H9 (cell line): ENCODE measurements around the gene RRAGD. TPM values are rescaled to one million over a fixed set of nuclear protein-coding genes. Genes with fewer than 3 reads are reported as not detected.

Experiments used
- DNase-seq: peaks from one replicate; pipeline ENCODE4 v3.0.0-alpha.2; 2017
- H2AFZ ChIP-seq: one replicate; pipeline ENCODE4 v1.6.1; 2013; ENCODE audit warnings: mild to moderate bottlenecking, low read length, control low read depth, moderate library complexity
- H2AK5ac ChIP-seq: 2 replicates; pipeline ENCODE4 v1.6.1; 2013; ENCODE audit warnings: low read length, control low read depth, mixed read lengths; ENCODE audit not compliant: insufficient read length
- H2BK120ac ChIP-seq: one replicate; pipeline ENCODE4 v1.6.1; 2013; ENCODE audit warnings: low read depth, mild to moderate bottlenecking, low read length, control low read depth, inconsistent platforms; ENCODE audit not compliant: poor library complexity, severe bottlenecking
- H2BK12ac ChIP-seq: 2 replicates; pipeline ENCODE4 v1.6.1; 2013; ENCODE audit warnings: low read length, control low read depth, mixed read lengths, low read depth; ENCODE audit not compliant: insufficient read length
- H2BK15ac ChIP-seq: 2 replicates; pipeline ENCODE4 v1.6.1; 2013; ENCODE audit warnings: low read depth, low read length, control low read depth
- H2BK20ac ChIP-seq: one replicate; pipeline ENCODE4 v1.6.1; 2013; ENCODE audit warnings: low read depth, mild to moderate bottlenecking, low read length, control low read depth, inconsistent platforms; ENCODE audit not compliant: poor library complexity, severe bottlenecking
- H2BK5ac ChIP-seq: 2 replicates; pipeline ENCODE4 v1.6.1; 2013; ENCODE audit warnings: low read length, control low read depth, mixed read lengths; ENCODE audit not compliant: insufficient read length
- H3K14ac ChIP-seq: 2 replicates; pipeline ENCODE4 v1.6.1; 2013; ENCODE audit warnings: low read length, control low read depth; ENCODE audit not compliant: insufficient read depth
- H3K18ac ChIP-seq: 2 replicates; pipeline ENCODE4 v1.6.1; 2013; ENCODE audit warnings: low read depth, mild to moderate bottlenecking, mixed read lengths, low read length, control low read depth; ENCODE audit not compliant: insufficient read length
- H3K23ac ChIP-seq: 2 replicates; pipeline ENCODE4 v1.6.1; 2013; ENCODE audit warnings: low read length, control low read depth, mixed read lengths, low read depth; ENCODE audit not compliant: insufficient read length
- H3K23me2 ChIP-seq: 2 replicates; pipeline ENCODE4 v1.6.1; 2013; ENCODE audit warnings: low read depth, mild to moderate bottlenecking, mixed read lengths, low read length, control low read depth; ENCODE audit not compliant: insufficient read length, poor library complexity, severe bottlenecking
- H3K27ac ChIP-seq: 2 replicates; pipeline ENCODE4 v1.5.1; 2013; ENCODE audit warnings: low read length, control low read depth, mixed read lengths, low read depth; ENCODE audit not compliant: insufficient read length
- H3K27me3 ChIP-seq: 2 replicates; pipeline ENCODE4 v1.6.1; 2013; ENCODE audit warnings: low read length, control low read depth, inconsistent platforms; ENCODE audit not compliant: insufficient read depth
- H3K4ac ChIP-seq: 2 replicates; pipeline ENCODE4 v1.6.1; 2013; ENCODE audit warnings: low read depth, mild to moderate bottlenecking, control low read depth, inconsistent platforms, low read length, moderate library complexity
- H3K4me1 ChIP-seq: 2 replicates; pipeline ENCODE4 v1.6.1; 2013; ENCODE audit warnings: low read length, control low read depth, inconsistent platforms; ENCODE audit not compliant: insufficient read depth
- H3K4me2 ChIP-seq: 2 replicates; pipeline ENCODE4 v1.6.1; 2013; ENCODE audit warnings: low read length, control low read depth, mixed read lengths; ENCODE audit not compliant: insufficient read length, insufficient read depth
- H3K56ac ChIP-seq: 2 replicates; pipeline ENCODE4 v1.6.1; 2013; ENCODE audit warnings: low read depth, mild to moderate bottlenecking, mixed read lengths, low read length, control low read depth; ENCODE audit not compliant: insufficient read length
- H3K79me1 ChIP-seq: 2 replicates; pipeline ENCODE4 v1.6.1; 2013; ENCODE audit warnings: low read depth, mild to moderate bottlenecking, moderate library complexity, low read length, control low read depth, inconsistent platforms; ENCODE audit not compliant: insufficient read depth, poor library complexity, severe bottlenecking
- H3K79me2 ChIP-seq: 2 replicates; pipeline ENCODE4 v1.6.1; 2013; ENCODE audit warnings: low read length, control low read depth, inconsistent platforms; ENCODE audit not compliant: insufficient read depth
- H3K9ac ChIP-seq: 2 replicates; pipeline ENCODE4 v1.6.1; 2013; ENCODE audit warnings: low read length, control low read depth, mixed read lengths; ENCODE audit not compliant: insufficient read length; ENCODE audit errors: extremely low read depth
- H3K9me3 ChIP-seq: one replicate; pipeline ENCODE4 v1.6.1; 2013; ENCODE audit warnings: low read depth, low read length, inconsistent platforms; ENCODE audit not compliant: control insufficient read depth
- H3T11ph ChIP-seq: one replicate; pipeline ENCODE4 v1.6.1; 2013; ENCODE audit warnings: mild to moderate bottlenecking, low read length, control low read depth, inconsistent platforms
- H4K20me1 ChIP-seq: one replicate; pipeline ENCODE4 v1.6.1; 2013; ENCODE audit not compliant: control insufficient read depth, insufficient read length, insufficient read depth
- H4K5ac ChIP-seq: 2 replicates; pipeline ENCODE4 v1.6.1; 2013; ENCODE audit warnings: low read depth, mild to moderate bottlenecking, mixed read lengths, low read length, control low read depth; ENCODE audit not compliant: insufficient read length
- H4K8ac ChIP-seq: replicated peaks from 2 replicates; pipeline ENCODE4 v1.6.1; 2013; ENCODE audit warnings: low read length, control low read depth, mixed read lengths, low read depth; ENCODE audit not compliant: insufficient read length
- H4K91ac ChIP-seq: 2 replicates; pipeline ENCODE4 v1.6.1; 2013; ENCODE audit warnings: low read depth, mild to moderate bottlenecking, moderate library complexity, mixed read lengths, low read length, control low read depth; ENCODE audit not compliant: insufficient read length
- H3K27ac Mint-ChIP-seq, 3 experiments: 2 replicates in 2 of 3; 3 replicates in 1 of 3; pipeline ENCODE4 v1.8.0; 2020 to 2021; ENCODE audit warnings: mixed read lengths in 3 of 3, mild to moderate bottlenecking in 1 of 3, moderate library complexity in 1 of 3
- H3K27me3 Mint-ChIP-seq: 2 replicates; pipeline ENCODE4 v1.8.0; 2021; ENCODE audit warnings: low read depth, mild to moderate bottlenecking, moderate library complexity, mixed read lengths
- H3K36me3 Mint-ChIP-seq, 3 experiments: 2 replicates in 2 of 3; 3 replicates in 1 of 3; pipeline ENCODE4 v1.8.0; 2020 to 2021; ENCODE audit warnings: low read depth in 3 of 3, mixed read lengths in 3 of 3; ENCODE audit not compliant: insufficient read depth in 1 of 3
- H3K4me1 Mint-ChIP-seq, 2 experiments: 2 replicates each; pipeline ENCODE4 v1.8.0; 2020; ENCODE audit warnings: mixed read lengths in 2 of 2
- H3K4me3 Mint-ChIP-seq, 2 experiments: 2 replicates in 1 of 2; 3 replicates in 1 of 2; pipeline ENCODE4 v1.8.0; 2020 to 2021; ENCODE audit warnings: mild to moderate bottlenecking in 2 of 2, mixed read lengths in 2 of 2, moderate library complexity in 1 of 2
- H3K9me3 Mint-ChIP-seq, 2 experiments: 2 replicates in 1 of 2; 3 replicates in 1 of 2; pipeline ENCODE4 v1.8.0; 2020; ENCODE audit warnings: mild to moderate bottlenecking in 2 of 2, mixed read lengths in 2 of 2, moderate library complexity in 1 of 2
- CTCF ChIP-seq: fragments of 200-600 bp; sonication (generic); conservative IDR thresholded peaks from 3 replicates; pipeline ENCODE4 v1.8.0; 2021; ENCODE audit warnings: antibody characterized with exemption, mild to moderate bottlenecking
- WGBS: extraction: QIAGEN DNeasy Blood & Tissue Kit; methylation state at CpG from one replicate; pipeline ENCODE4 v1.1.7; 2013; ENCODE audit warnings: missing lambda C conversion rate, low lambda C conversion rate, mixed read lengths; ENCODE audit not compliant: insufficient read length; ENCODE audit errors: extremely low coverage; 5-methylcytosine and 5-hydroxymethylcytosine counted together
- total RNA-seq: library from RNA; stranded (reverse); gene quantifications from 2 replicates; pipeline ENCODE4 v1.2.1, GENCODE V29; 2021

Gene RRAGD
- total RNA-seq, 1 experiment from 2014 or later, result 10.6 TPM

- no peak for DNase-seq
- Mint-ChIP-seq H3K27me3 (peaks cover 62% of the 10 kb centered on the region), H3K27ac (peak overlapping the region in 2 of 3 experiments; percentile 89 to 93; a peak in 4 of 7 replicates), H3K4me1 (peaks cover 49 to 53% of the 10 kb centered on the region in 2 experiments), H3K4me3 (peak overlapping the region; percentile 79 to 90), H3K36me3 (no peaks in the 10 kb centered on the region), H3K9me3 (no peaks in the 10 kb centered on the region; a peak in 1 of 5 replicates)
- Histone ChIP-seq H3K4ac (no peak overlapping the region), H3K9me3 (no peaks in the 10 kb centered on the region), H3K9ac (no peak overlapping the region), H3K27ac (no peak overlapping the region), H3T11ph (no peak overlapping the region), H2BK15ac (no peak overlapping the region), H2BK5ac (no peak overlapping the region), H3K79me1 (no peaks in the 10 kb centered on the region), H3K4me2 (peak overlapping the region; percentile 97), H2AFZ (no peak overlapping the region), H2BK20ac (no peak overlapping the region), H2BK12ac (no peak overlapping the region), H3K23me2 (peaks cover 23% of the 10 kb centered on the region), H3K23ac (no peak overlapping the region), H3K79me2 (peaks cover 1% of the 10 kb centered on the region; the same call in 1 of the 2 replicates), H4K20me1 (no peaks in the 10 kb centered on the region), H2AK5ac (no peak overlapping the region), H3K14ac (no peak overlapping the region), H4K5ac (no peak overlapping the region), H3K27me3 (peaks cover 5% of the 10 kb centered on the region; the same call in 1 of the 2 replicates), H3K4me1 (peaks cover 12% of the 10 kb centered on the region), H3K18ac (no peak overlapping the region), H2BK120ac (no peak overlapping the region), H4K8ac (no peak overlapping the region), H3K56ac (no peak overlapping the region), H4K91ac (no peak overlapping the region)
- WGBS, result no CpG with 5 or more reads among the region's 10 CpGs
- TF ChIP-seq CTCF, result no peak
Measured at GRCh38 chr6:89410231-89410761, 1.8 kb downstream of the RRAGD start.
